MCF 10A (cell line): Measurements from ENCODE around the gene ALS2. TPM values are rescaled to one million over a fixed set of nuclear protein-coding genes. Genes with fewer than 3 reads are reported as not detected.

ENCODE experiments used
- BruUV-seq: library from RNA; stranded (reverse); fragments of 400-500 nt; replicated peaks from 2 replicates; lab custom pipeline; 2021; lab: Mats Ljungman, UMichigan
- CTCF ChIA-PET: fragments of 300-600 bp; sonication (Branson Sonifier 250); formaldehyde crosslinking; extraction: SDS; loops from one replicate; lab custom pipeline; 2021; ENCODE audit warnings: antibody characterized with exemption, inconsistent platforms; lab: Yijun Ruan, JAX
- POLR2A ChIA-PET: fragments of 300-600, 350-650 bp; sonication (Branson Sonifier 250); formaldehyde crosslinking; extraction: SDS; loops from one replicate; lab custom pipeline; 2020; ENCODE audit warnings: antibody characterized with exemption, inconsistent platforms; lab: Yijun Ruan, JAX
- DNase-seq: peaks from one replicate; pipeline ENCODE4 v3.0.0-alpha.2; 2018; ENCODE audit not compliant: unreplicated experiment
- H3K27ac Mint-ChIP-seq: one replicate; pipeline ENCODE4 v1.8.0; 2022; ENCODE audit warnings: mild to moderate bottlenecking, low read depth, mixed read lengths; ENCODE audit not compliant: unreplicated experiment
- H3K27me3 Mint-ChIP-seq: one replicate; pipeline ENCODE4 v1.8.0; 2022; ENCODE audit warnings: mixed read lengths; ENCODE audit not compliant: insufficient read depth, unreplicated experiment
- H3K36me3 Mint-ChIP-seq: one replicate; pipeline ENCODE4 v1.8.0; 2022; ENCODE audit warnings: mild to moderate bottlenecking, moderate library complexity, mixed read lengths; ENCODE audit not compliant: insufficient read depth, unreplicated experiment
- H3K4me1 Mint-ChIP-seq: one replicate; pipeline ENCODE4 v1.8.0; 2022; ENCODE audit warnings: mixed read lengths; ENCODE audit not compliant: insufficient read depth, unreplicated experiment
- H3K4me3 Mint-ChIP-seq: one replicate; pipeline ENCODE4 v1.8.0; 2022; ENCODE audit warnings: mild to moderate bottlenecking, moderate library complexity, mixed read lengths; ENCODE audit not compliant: unreplicated experiment
- H3K9me3 Mint-ChIP-seq: one replicate; pipeline ENCODE4 v1.8.0; 2022; ENCODE audit warnings: mixed read lengths; ENCODE audit not compliant: unreplicated experiment
- CTCF ChIP-seq: fragments of 200-600 bp; IDR thresholded peaks from one replicate; pipeline ENCODE4 v1.8.0; 2022; ENCODE audit warnings: antibody characterized with exemption, mild to moderate bottlenecking; ENCODE audit not compliant: unreplicated experiment
- intact Hi-C: fragments of 100-400 bp; cut with micrococcal nuclease; formaldehyde crosslinking; loops from 2 replicates; pipeline ENCODE4 v1.14.1; 2022
- total RNA-seq: library from RNA; stranded (reverse); gene quantifications from 2 replicates; pipeline ENCODE4 v1.2.3, GENCODE V29; 2022

The ALS2 gene
- total RNA-seq, 1 experiment from 2014 or later, result 14.6 TPM

- no peaks in the 10 kb centered on the region for H3K9me3 Mint-ChIP-seq
- intact Hi-C loops, result no loop called here
- CTCF ChIA-PET, result interaction anchor here (0.6 to 1.1 kb wide), 6 partner anchors 12 to 700 kb away, joined by 3 to 5 read pairs (median 3); partner anchors contain the start of gene TMEM237
- no TSS peak for BruUV-seq
- POLR2A ChIA-PET, result interaction anchor here (0.5 to 0.7 kb wide), 2 partner anchors 66 to 260 kb away, joined by 3 to 4 read pairs; no protein-coding TSS in a partner anchor
- no peaks in the 10 kb centered on the region for H3K27me3 Mint-ChIP-seq
- no peak within 1 kb of the TSS for H3K4me3 Mint-ChIP-seq
- no peak within 1 kb of the TSS for H3K27ac Mint-ChIP-seq
- H3K4me1 Mint-ChIP-seq, result peaks cover 26% of the 10 kb centered on the region
- no peak for DNase-seq
- peaks cover 33% of the 10 kb centered on the region for H3K36me3 Mint-ChIP-seq
- no peak for TF ChIP-seq CTCF
Measured at GRCh38 chr2:201698588-201699226, 82.0 kb downstream of the ALS2 start, which contains the start of gene MPP4. Gene MPP4, minus strand, starts transcription at chr2:201698644. Its CDS starts 4,690 bp downstream, at chr2:201693954.

DNA sequence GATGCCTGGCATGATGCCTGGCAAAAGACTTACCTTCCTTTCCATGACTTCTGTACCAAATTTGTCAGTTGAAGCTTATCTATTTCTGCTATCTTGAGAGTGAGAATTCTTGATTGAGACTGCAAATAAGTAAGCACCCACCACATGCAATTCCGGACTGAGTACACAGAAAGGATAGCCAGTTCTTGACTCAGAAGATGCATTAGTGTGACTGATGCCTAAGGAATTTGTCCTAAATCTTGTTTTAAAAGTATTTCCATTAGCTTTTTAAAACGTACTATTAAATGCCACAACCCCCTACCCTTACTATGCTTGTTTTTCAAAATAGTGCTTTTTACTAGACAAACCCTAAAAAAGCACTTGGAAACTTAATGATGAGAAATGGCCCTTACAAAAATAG is 82.8 kb downstream of the ALS2 start:
- Mint-ChIP-seq H3K9me3 (no peaks in the 10 kb centered on the region), H3K27ac (no peak overlapping the region), H3K4me1 (peaks cover 26% of the 10 kb centered on the region), H3K36me3 (peaks cover 26% of the 10 kb centered on the region), H3K4me3 (no peak overlapping the region), H3K27me3 (no peaks in the 10 kb centered on the region)
- DNase-seq, result peak; percentile 20
- no TSS peak for BruUV-seq
- POLR2A ChIA-PET, result no interaction called here
- no peak for TF ChIP-seq CTCF
- CTCF ChIA-PET, result no interaction called here
- intact Hi-C loops, result no loop called here

DNA sequence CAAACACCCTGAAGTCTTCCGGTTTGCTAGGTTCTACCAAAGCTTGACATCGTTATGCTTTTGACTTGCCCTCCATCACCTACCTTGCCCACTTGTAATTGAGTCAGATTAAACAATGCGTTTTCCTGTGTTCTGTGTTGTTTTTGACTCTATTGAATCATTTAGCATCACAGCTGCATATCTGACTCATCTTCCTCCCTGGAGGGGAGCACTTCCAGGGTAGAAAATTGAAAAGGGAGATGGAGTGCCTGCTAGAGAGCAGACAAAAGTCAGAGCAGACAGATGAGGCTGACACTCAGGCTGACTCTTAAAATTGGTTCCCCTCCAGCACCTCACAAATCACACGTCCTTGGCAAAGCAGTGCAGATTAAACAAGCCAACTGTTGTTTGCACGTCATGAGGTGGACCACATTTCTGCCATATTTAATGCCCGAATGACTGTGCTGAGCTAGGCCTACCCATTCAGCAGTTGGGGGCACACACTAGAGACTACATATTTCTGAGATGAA is 84.5 kb downstream of the ALS2 start:
- TF ChIP-seq CTCF, result no peak
- H3K27ac Mint-ChIP-seq, result no peak overlapping the region

GRCh38 chr2:201685156-201685555 is 95.6 kb downstream of the ALS2 start:
- Mint-ChIP-seq H3K4me1 (no peaks in the 10 kb centered on the region), H3K9me3 (no peaks in the 10 kb centered on the region), H3K27me3 (no peaks in the 10 kb centered on the region), H3K4me3 (no peak overlapping the region), H3K36me3 (peaks cover 5% of the 10 kb centered on the region), H3K27ac (no peak overlapping the region)
- CTCF ChIA-PET, result no interaction called here
- intact Hi-C loops, result no loop called here
- BruUV-seq, result no TSS peak
- DNase-seq, result no peak
- TF ChIP-seq CTCF, result no peak
- POLR2A ChIA-PET, result interaction anchor here (1.0 kb wide), 1 partner anchor 114 kb away, joined by 4 read pairs; no protein-coding TSS in a partner anchor

More for the DNA sequence above, 84.5 kb downstream of the ALS2 start:
- ChIA-PET POLR2A (interaction anchor here (0.9 kb wide), 1 partner anchor 54 kb away, joined by 3 read pairs; no protein-coding TSS in a partner anchor), CTCF (interaction anchor here (0.7 to 1.0 kb wide), 2 partner anchors 14 to 459 kb away, joined by 3 read pairs; no protein-coding TSS in a partner anchor)
- Mint-ChIP-seq H3K4me3 (no peak overlapping the region), H3K27me3 (no peaks in the 10 kb centered on the region), H3K36me3 (peaks cover 13% of the 10 kb centered on the region), H3K9me3 (no peaks in the 10 kb centered on the region), H3K4me1 (peaks cover 26% of the 10 kb centered on the region)
- peak; percentile 48 for DNase-seq
- intact Hi-C loops, result no loop called here
- BruUV-seq, result no TSS peak
